ENCODE measurements around the gene PRPH. TPM values are rescaled to one million over a fixed set of nuclear protein-coding genes. Genes with fewer than 3 reads are reported as not detected.
"Not testable (repeated sequence)": the region's sequence is repeated elsewhere in the genome, so short reads cannot be mapped to it uniquely, and the experiment has no call there.

The PRPH gene
- total and polyA plus RNA-seq, 5 experiments from 2014 or later, result not detected

GRCh38 chr12:49320411-49321103 is 25.6 kb downstream of the PRPH start:
- H3K9me3 Mint-ChIP-seq, H3K36me3 Mint-ChIP-seq, ATAC-seq, POLR2A ChIA-PET, H3K27me3 Mint-ChIP-seq, DNase-seq: not testable (repeated sequence)
- peaks cover 7 to 21% (median 16%) of the 10 kb centered on the region in 4 donors for H3K4me1 Mint-ChIP-seq
- H3K27ac Mint-ChIP-seq, result peak overlapping the region in 1 of 10 donors; percentile 45
- peak overlapping the region in 8 of 10 donors; percentile 0 to 64 (median 38) for H3K4me3 Mint-ChIP-seq

GRCh38 chr12:49322367-49322707 is 27.4 kb downstream of the PRPH start:
- DNase-seq (no peak), ATAC-seq (no peak)
- POLR2A ChIA-PET, result interaction anchor here (1.1 to 2.0 kb wide), 5 partner anchors 10 to 27 kb away, joined by 3 to 9 read pairs (median 4); partner anchors contain the start of genes C1QL4, DNAJC22 and PRPH

GRCh38 chr12:49322708-49323523 is 28.0 kb downstream of the PRPH start, which contains the start of gene TROAP:
Gene TROAP (plus strand): TSS chr12:49323255. CDS start chr12:49323609, 354 bp downstream.
- ATAC-seq, result peak; percentile 95 to 98
- Mint-ChIP-seq H3K36me3 (no peaks in the 10 kb centered on the region), H3K27ac (peak within 1 kb of the TSS; percentile 66 to 95 (median 88)), H3K9me3 (no peaks in the 10 kb centered on the region), H3K4me3 (peak within 1 kb of the TSS; percentile 87 to 99 (median 94)), H3K4me1 (peaks cover 7 to 21% (median 16%) of the 10 kb centered on the region in 4 donors), H3K27me3 (no peaks in the 10 kb centered on the region)
- POLR2A ChIA-PET, result interaction anchor here (0.6 to 2.0 kb wide), 7 partner anchors 10 to 44 kb away, joined by 3 to 9 read pairs (median 4); partner anchors contain the start of genes C1QL4, DNAJC22 and PRPH
- peak; percentile 90 to 98 (median 97) for DNase-seq

More at GRCh38 chr12:49322367-49322707, 27.4 kb downstream of the PRPH start:
- H3K4me1 Mint-ChIP-seq, result peaks cover 7 to 21% (median 16%) of the 10 kb centered on the region in 4 donors
- peak overlapping the region; percentile 87 to 99 (median 94) for H3K4me3 Mint-ChIP-seq
- H3K36me3 Mint-ChIP-seq, result no peaks in the 10 kb centered on the region
- H3K27me3 Mint-ChIP-seq, result no peaks in the 10 kb centered on the region
- peak overlapping the region; percentile 66 to 94 (median 82) for H3K27ac Mint-ChIP-seq
- H3K9me3 Mint-ChIP-seq, result no peaks in the 10 kb centered on the region

GRCh38 chr12:49323524-49324097 is 28.7 kb downstream of the PRPH start:
- DNase-seq, result no peak
- H3K27me3 Mint-ChIP-seq, result no peaks in the 10 kb centered on the region
- H3K9me3 Mint-ChIP-seq, result no peaks in the 10 kb centered on the region
- peaks cover 7 to 21% (median 16%) of the 10 kb centered on the region in 4 donors for H3K4me1 Mint-ChIP-seq
- H3K4me3 Mint-ChIP-seq, result peak overlapping the region; percentile 87 to 99 (median 94)
- H3K36me3 Mint-ChIP-seq, result no peaks in the 10 kb centered on the region
- H3K27ac Mint-ChIP-seq, result peak overlapping the region in 8 of 10 donors; percentile 6 to 94 (median 84)
- POLR2A ChIA-PET, result interaction anchor here (1.2 to 2.0 kb wide), 3 partner anchors 13 to 43 kb away, joined by 4 to 9 read pairs (median 5); partner anchors contain the start of genes C1QL4 and DNAJC22
- no peak for ATAC-seq

GRCh38 chr12:49325606-49326005 is 30.7 kb downstream of the PRPH start:
- no peak for ATAC-seq
- POLR2A ChIA-PET, result no interaction called here
- H3K36me3 Mint-ChIP-seq, result no peaks in the 10 kb centered on the region
- no peaks in the 10 kb centered on the region for H3K9me3 Mint-ChIP-seq
- no peak overlapping the region for H3K27ac Mint-ChIP-seq
- H3K27me3 Mint-ChIP-seq, result peaks cover 0 to 3% (median 0%) of the 10 kb centered on the region in 5 donors
- no peak for DNase-seq
- H3K4me3 Mint-ChIP-seq, result no peak overlapping the region
- H3K4me1 Mint-ChIP-seq, result peaks cover 7 to 21% (median 16%) of the 10 kb centered on the region in 4 donors

- DNase-seq, result no peak
- Mint-ChIP-seq H3K4me1 (peaks cover 5 to 14% (median 10%) of the 10 kb centered on the region in 4 donors), H3K36me3 (no peaks in the 10 kb centered on the region), H3K9me3 (no peaks in the 10 kb centered on the region), H3K27me3 (peaks cover 9 to 21% (median 16%) of the 10 kb centered on the region in 5 donors), H3K4me3 (no peak overlapping the region), H3K27ac (no peak overlapping the region)
- no peak for ATAC-seq
- POLR2A ChIA-PET, result no interaction called here
Observed at GRCh38 chr12:49327368-49327767, 32.4 kb downstream of the PRPH start.

- H3K4me1 Mint-ChIP-seq, result peaks cover 5 to 14% (median 10%) of the 10 kb centered on the region in 4 donors
- H3K9me3 Mint-ChIP-seq, result no peaks in the 10 kb centered on the region
- peaks cover 10 to 25% (median 21%) of the 10 kb centered on the region in 5 donors for H3K27me3 Mint-ChIP-seq
- no peaks in the 10 kb centered on the region for H3K36me3 Mint-ChIP-seq
- DNase-seq, result no peak
- no peak overlapping the region for H3K4me3 Mint-ChIP-seq
- H3K27ac Mint-ChIP-seq, result no peak overlapping the region
- no peak for ATAC-seq
- POLR2A ChIA-PET, result no interaction called here
Observed at GRCh38 chr12:49327887-49328286, 32.9 kb downstream of the PRPH start.

GRCh38 chr12:49328816-49329215 is 33.9 kb downstream of the PRPH start:
- Mint-ChIP-seq H3K27me3 (peaks cover 15 to 32% (median 24%) of the 10 kb centered on the region in 5 donors), H3K9me3 (no peaks in the 10 kb centered on the region), H3K36me3 (no peaks in the 10 kb centered on the region), H3K4me1 (peaks cover 4 to 13% (median 6%) of the 10 kb centered on the region in 4 donors), H3K4me3 (no peak overlapping the region), H3K27ac (no peak overlapping the region)
- POLR2A ChIA-PET, result no interaction called here
- DNase-seq, result no peak
- no peak for ATAC-seq

GRCh38 chr12:49330032-49330619 is 35.2 kb downstream of the PRPH start:
- no peak for DNase-seq
- Mint-ChIP-seq H3K36me3 (no peaks in the 10 kb centered on the region), H3K27me3 (peaks cover 21 to 45% (median 31%) of the 10 kb centered on the region in 5 donors), H3K4me1 (peaks cover 8 to 15% (median 12%) of the 10 kb centered on the region in 4 donors), H3K4me3 (no peak overlapping the region), H3K9me3 (no peaks in the 10 kb centered on the region), H3K27ac (peak overlapping the region in 1 of 10 donors; percentile 70)
- POLR2A ChIA-PET, result no interaction called here
- no peak for ATAC-seq

- Mint-ChIP-seq H3K27me3 (peaks cover 27 to 52% (median 37%) of the 10 kb centered on the region in 5 donors), H3K4me1 (peaks cover 11 to 21% (median 15%) of the 10 kb centered on the region in 4 donors), H3K4me3 (no peak overlapping the region), H3K27ac (no peak overlapping the region), H3K36me3 (no peaks in the 10 kb centered on the region), H3K9me3 (no peaks in the 10 kb centered on the region)
- POLR2A ChIA-PET, result interaction anchor here (1.6 kb wide), 1 partner anchor 11 kb away, joined by 5 read pairs; no protein-coding TSS in a partner anchor
- ATAC-seq (no peak), DNase-seq (no peak)
Observed at GRCh38 chr12:49330631-49331379, 35.9 kb downstream of the PRPH start.

GRCh38 chr12:49331380-49332222 is 36.7 kb downstream of the PRPH start:
- Mint-ChIP-seq H3K4me3 (peak overlapping the region in 1 of 10 donors; percentile 22), H3K27ac (peak overlapping the region in 1 of 10 donors; percentile 56), H3K4me1 (peaks cover 11 to 21% (median 16%) of the 10 kb centered on the region in 4 donors), H3K9me3 (no peaks in the 10 kb centered on the region), H3K27me3 (peaks cover 27 to 53% (median 39%) of the 10 kb centered on the region in 5 donors), H3K36me3 (no peaks in the 10 kb centered on the region)
- ATAC-seq (peak; percentile 49 to 56), DNase-seq (no peak)
- POLR2A ChIA-PET, result interaction anchor here (1.5 to 1.6 kb wide), 2 partner anchors 9 to 10 kb away, joined by 4 to 5 read pairs; partner anchors contain the start of gene TROAP

Data from naive thymus-derived CD8-positive, alpha-beta T cell (primary cell).